ENCODE results near the gene PINLYP. TPM values are rescaled to one million over a fixed set of nuclear protein-coding genes. Genes with fewer than 3 reads are reported as not detected.

The PINLYP gene
- 5.4 TPM for total RNA-seq

DNA sequence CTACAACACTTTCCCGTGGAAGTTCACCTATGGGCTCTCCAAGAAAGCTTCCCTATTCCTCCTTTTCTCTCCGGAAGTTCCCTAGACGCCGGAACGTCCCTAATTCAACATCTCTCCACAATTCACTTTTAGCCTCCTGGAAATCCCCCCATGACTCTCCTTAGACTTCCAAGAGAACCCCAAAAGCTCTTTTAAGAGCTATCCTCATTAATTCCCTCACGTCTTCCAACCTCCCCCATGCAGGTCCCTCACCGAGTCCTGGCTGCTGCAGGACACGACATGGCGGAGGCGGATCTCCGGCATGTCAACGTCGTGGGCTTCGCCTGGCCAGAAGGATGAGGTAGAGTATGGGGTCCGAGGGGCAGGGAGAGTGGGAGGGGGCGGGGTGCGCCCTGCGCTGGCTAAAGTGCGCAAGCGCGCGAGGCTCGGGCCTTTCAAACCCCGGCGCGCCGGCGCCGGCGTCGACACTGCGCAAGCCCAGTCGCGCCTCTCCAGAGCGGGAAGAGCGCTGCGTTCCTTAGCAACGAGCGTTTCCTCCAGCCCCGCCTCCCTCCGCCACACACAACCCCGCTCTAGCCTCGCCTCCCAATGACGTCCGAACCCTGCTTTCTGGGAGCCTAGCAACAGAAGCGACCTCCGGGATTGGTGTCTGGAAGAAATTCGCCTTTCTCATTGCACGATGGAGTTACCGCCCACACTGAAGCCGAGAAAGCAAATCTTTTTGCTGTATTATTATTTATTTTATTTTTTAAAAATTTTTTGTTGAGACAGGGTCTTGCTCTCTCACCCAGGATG lies at the start of gene PINLYP, which contains the start of gene XRCC1:
PINLYP (plus strand) TSS at position 646 of the 795 bp plus-strand sequence. CDS start 1,391 bp downstream, outside the sequence.
XRCC1 (minus strand) TSS at position 372 of the 795 bp plus-strand sequence; CDS start at position 303, 69 bp downstream.
- DNase-seq (ENCODE audit: low read depth in 2 of 3, low spot score in 2 of 3), result peak; percentile 93 to 100 (median 99)

DNA sequence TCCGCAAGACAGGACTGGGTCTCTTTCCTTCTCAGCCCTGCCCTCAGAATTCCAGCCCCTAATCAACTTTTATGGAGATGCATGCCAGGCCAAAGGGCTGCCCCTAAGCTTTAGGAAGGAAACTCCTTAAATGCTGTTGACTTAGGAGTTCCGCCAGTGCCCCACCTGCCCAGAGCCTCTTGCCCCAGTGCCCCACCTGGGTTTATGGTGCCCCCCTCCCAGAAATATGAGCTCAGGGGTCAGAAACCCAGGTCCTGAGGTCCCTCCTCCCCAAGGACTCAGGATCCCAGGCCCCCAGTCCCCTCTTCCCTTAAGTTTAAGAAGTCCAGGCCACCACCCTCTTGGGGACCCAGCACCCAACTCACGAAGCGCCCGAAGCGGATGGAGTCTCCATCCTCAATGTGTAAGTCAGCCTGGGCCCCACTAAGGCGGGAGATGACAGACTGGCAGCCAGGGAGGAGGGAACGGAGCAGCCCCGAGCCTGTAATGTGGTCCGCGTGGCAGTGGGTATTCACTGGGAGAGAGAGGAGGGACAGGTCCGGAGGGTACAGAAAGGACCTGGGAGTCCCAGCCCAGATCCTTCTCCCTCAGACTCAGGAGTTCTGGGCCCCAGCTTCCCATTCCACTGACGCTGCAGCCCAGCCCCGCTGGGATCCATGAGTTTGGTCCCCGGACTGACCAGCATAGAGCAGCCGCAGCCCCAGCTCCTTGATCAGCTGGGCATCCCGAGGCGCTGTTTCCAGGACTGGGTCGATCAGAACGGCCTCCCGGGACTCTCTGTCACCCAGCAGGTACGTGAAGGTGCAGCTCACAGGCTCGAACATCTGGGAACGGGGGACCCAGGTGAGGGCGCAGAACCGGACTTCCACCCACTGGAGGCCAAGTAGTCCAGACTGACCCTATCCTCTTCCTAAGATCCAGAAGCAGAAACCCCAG lies 49.5 kb upstream of the PINLYP start:
- DNase-seq (ENCODE audit: low read depth in 2 of 3, low spot score in 2 of 3), result peak in 1 of 3 donors; percentile 16

DNA sequence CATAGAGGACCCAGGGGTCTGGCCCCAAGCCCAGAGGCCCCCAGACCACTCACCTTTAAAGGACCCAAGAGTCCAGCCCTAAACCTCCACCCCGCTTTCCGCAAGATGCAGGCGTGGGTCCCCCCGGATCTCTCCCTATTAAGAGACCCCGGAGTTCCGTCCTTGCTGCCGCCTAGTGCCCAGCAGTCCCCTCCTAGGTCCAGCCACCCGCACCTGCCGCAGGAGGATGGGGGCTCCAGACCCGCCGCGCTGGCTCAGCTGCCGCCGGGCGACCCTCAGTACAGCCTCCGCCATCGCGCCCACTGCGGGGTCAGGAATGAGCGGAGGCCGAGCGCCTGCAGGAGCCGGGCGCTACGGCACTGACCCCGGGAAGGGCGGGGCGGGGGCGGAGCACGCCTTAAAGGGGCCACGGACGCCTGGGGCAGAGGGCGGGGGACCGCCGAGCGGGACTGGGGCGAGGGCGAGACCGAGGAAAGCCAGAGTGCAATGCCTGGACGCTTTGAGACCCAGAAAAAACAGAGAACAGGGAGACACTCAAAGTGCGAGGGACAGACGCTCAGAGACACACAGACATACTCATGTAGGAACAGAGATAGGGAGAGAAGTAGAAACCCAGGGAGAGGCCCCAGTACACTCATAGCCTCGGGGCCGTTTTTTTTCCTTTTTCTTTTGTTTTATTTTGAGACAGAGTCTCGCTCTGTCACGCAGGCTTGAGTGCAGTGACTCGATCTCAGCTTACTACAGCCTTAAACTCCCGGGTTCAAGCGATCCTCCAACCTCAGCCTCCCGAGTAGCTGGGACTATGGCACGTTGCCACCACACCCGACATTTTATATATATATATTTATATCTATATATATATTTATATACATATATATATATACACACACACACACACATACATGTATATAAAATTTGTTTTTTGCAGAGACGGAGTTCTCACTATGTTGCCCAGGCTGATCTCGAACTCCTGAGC lies 48.4 kb upstream of the PINLYP start, which contains the start of gene ETHE1:
ETHE1 (minus strand) TSS at position 318 of the 976 bp plus-strand sequence; CDS start at position 294, 24 bp downstream.
- DNase-seq (ENCODE audit: low read depth in 2 of 3, low spot score in 2 of 3), result peak in 2 of 3 donors; percentile 63 to 64

DNA sequence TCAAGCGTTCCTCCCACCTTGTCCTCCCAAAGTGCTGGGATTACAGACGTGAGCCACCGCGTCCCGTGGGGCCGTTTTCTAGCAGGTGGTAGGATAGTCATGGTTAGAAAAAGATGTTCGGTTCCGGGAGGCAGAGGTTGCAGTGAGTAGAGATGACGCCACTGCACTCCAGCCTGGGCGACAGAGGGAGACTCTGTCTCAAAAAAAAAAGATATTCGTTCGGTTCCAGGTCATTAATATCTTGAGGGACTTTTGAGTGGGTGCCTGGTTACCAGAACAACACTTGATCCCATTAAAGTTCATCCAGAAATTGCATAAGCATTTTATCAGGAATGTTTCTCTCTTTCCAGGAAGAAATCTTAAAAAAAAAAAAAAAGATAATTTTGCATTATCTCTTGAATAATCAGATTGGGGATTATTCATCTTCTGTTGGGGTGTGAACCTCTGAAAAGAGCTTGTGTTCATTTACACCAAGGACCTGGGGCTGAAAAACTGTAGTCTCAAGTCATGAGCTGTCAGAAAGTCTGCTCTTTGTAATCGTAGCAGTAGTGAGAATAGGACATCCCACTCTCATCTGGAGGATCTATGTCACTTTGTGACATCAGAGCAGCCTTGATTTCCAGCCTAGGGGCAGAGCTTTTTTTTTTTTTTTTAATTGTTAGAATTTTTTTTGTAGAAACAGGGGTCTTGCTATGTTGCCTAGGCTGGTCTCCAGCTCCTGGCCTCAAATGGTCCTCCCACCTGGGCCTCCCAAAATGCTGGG lies 47.6 kb upstream of the PINLYP start:
- DNase-seq (ENCODE audit: low read depth in 2 of 3, low spot score in 2 of 3), result no peak

DNA sequence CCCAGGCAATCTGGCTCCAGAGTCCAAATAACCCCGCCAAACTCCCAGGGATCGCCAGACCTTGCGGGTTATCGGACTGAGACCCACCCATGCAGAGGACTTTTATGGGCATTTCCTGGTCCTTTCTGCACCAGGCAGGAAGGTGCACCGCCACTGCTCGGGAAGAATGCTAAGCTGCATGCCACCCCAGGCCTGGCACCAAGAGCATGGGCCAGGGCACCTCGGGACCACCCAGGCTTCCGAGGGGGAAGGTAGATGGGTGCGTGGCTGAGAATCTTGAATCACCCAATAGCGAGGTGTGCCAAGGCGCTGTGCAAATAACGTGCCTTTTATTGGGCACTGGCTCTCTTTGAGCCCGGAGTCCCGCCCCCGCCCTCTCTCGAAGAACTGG lies 43.0 kb upstream of the PINLYP start:
- no peak for DNase-seq (ENCODE audit: low read depth in 2 of 3, low spot score in 2 of 3)

DNA sequence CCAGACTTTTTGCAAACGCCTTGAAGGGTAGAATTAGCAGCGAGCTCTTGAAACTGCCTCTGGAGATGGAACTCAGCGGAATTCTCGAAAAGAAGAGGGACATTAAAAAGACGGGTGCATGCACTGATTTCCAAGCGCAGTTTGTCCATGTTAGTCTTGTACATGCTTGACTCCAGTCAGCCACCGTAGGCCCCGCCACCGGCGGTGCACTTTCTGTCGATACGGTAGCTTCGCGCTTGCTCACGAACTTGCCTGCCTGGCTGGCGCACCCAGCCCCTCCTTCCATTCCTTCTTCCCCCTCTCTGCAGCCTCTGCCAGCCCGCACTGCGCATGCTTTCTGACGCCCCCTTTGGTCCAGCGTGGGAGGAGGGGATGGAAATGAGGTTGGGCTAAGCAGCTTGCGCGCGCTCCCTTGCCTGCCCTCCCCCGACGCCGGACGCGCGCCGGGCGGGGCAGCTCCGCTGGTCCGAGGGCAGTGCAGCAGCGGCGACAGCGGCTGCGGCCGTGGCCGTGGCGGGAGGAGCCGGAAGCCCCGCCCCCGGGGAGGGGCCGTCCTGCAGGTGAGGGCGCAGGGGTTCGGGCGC lies 42.5 kb upstream of the PINLYP start, which contains the start of gene ZNF575:
ZNF575 (plus strand) TSS at position 227 of the 584 bp plus-strand sequence. CDS start 1,235 bp downstream, outside the sequence.
- peak; percentile 74 to 93 (median 91) for DNase-seq (ENCODE audit: low read depth in 2 of 3, low spot score in 2 of 3)

DNA sequence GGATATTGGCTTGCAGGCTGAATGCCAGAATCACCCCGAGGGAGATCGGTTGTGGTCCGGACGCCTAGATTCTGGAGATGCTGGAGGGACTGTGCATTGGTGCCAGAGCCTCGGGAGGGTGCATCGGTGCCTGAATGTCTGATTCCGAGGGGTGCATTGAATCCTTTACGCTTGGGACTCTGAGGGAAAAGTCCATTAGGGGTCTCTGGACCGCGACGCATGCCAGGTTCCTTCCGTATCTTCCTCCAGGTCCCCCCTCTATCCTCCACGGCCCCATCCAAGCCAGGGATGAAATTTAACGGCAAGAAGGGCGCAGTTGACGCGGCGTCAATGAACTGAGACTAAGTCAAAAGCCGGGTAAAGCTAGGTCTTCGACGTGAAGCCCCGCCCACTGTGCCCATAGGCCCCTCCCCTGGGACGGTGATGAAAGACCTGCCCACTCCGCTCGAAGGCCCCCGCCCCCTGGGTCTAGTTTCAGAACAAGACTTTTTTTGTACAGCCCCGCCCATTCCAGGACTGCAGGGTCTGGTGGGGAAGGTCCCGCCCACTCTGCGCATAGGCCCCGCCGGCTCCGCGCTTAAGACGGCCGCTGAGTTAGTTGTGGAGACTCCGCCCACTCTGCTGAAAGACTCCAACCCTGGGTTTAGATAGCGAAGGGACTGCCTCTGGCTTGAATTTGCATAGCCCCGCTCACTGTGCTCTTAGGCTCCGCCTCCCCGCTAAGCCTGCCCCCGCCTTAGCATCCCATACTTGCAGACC lies 41.9 kb upstream of the PINLYP start:
- peak; percentile 77 to 100 (median 100) for DNase-seq (ENCODE audit: low read depth in 2 of 3, low spot score in 2 of 3)

DNA sequence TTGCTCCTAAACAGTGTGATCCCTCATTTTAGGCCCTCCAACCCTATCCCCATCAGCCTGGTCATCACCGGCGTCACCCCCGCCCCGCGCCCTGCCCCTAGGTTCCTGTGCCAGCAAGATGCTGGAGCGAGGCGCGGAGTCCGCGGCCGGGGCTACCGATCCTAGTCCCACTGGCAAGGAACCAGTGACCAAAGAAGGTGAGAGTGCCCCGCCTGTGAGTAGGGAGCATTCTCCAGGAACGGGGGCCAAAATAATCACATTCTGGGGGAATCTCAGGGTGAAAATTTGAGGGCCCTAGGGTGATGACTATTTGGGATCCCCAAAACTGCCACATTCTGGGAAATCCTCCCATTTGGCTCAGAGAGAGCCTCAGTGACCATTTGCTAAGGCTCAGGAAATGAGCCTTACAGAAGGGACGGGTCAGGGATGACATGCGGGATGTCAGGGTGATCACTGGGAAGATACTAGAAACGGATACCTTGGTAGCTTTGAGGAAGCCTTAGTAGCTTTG lies 41.2 kb upstream of the PINLYP start:
- DNase-seq (ENCODE audit: low read depth in 2 of 3, low spot score in 2 of 3), result no peak

DNA sequence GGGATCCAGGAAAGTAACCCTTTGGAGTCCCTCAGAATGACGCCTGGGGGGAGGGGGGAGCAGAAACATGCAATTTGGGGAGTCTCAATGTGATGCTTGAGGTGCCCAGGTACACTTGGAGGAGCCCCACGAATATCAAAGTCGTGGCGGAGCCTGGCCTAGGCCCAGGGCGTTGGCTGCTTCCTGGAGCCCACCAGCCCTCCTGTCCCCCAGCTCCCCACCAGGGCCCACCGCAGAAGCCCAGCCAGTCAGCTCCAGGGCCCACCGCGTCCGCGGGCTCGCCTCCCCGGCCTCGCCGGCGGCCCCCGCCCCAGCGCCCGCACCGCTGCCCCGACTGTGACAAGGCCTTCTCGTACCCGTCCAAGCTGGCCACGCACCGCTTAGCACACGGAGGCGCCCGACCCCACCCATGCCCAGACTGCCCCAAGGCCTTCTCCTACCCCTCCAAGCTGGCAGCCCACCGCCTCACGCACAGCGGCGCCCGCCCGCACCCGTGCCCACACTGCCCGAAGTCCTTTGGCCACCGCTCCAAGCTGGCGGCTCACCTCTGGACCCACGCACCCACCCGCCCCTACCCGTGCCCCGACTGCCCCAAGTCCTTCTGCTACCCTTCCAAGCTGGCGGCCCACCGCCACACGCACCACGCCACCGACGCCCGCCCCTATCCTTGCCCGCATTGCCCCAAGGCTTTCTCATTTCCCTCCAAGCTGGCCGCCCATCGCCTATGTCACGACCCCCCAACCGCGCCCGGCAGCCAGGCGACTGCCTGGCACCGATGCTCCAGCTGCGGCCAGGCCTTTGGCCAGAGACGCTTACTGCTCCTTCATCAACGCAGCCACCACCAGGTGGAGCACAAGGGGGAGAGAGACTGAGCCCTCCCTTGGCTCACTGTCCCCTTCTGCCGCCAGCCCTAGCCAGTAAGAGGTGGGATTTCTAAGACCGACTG lies 40.5 kb upstream of the PINLYP start:
- peak in 2 of 3 donors; percentile 59 to 71 for DNase-seq (ENCODE audit: low read depth in 2 of 3, low spot score in 2 of 3)

DNA sequence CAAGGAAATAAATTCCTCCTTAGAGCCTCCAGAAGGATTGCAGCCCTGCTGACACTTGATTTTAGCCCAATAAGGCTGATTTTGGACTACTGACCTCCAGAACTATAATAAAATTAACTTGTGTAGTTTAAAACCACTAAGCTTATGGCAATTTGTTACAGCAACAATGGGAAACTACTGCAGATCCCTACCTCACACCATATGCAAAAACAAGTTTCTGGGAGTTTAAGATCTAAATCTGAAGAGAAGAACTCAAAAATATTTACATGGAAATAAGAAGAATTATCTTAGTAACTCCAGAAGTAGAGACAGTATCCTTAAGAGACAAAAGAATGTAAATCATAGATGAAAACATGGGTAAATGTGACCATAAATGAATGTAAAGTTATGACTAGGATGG lies 36.7 kb upstream of the PINLYP start:
- DNase-seq (ENCODE audit: low read depth in 2 of 3, low spot score in 2 of 3), result no peak

DNA sequence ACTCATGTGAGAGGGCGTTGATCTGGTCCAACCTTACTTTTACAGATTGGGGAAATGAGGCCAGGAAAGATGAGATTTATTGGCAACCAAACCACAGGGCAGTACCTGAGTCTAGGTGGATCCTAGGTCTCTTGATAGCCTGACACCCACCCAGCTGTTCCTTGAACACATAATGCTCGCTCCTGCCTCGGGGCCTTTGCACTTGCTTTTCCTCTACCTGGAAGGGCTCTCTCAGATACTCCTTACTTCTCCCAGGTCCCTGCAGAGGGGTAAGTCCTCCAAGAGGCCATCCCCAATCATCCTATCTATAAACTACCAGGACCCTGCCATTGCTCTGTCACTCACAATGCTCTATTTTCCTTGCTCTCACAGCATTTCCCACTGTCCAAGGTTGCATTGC lies 35.2 kb upstream of the PINLYP start:
- no peak for DNase-seq (ENCODE audit: low read depth in 2 of 3, low spot score in 2 of 3)

DNA sequence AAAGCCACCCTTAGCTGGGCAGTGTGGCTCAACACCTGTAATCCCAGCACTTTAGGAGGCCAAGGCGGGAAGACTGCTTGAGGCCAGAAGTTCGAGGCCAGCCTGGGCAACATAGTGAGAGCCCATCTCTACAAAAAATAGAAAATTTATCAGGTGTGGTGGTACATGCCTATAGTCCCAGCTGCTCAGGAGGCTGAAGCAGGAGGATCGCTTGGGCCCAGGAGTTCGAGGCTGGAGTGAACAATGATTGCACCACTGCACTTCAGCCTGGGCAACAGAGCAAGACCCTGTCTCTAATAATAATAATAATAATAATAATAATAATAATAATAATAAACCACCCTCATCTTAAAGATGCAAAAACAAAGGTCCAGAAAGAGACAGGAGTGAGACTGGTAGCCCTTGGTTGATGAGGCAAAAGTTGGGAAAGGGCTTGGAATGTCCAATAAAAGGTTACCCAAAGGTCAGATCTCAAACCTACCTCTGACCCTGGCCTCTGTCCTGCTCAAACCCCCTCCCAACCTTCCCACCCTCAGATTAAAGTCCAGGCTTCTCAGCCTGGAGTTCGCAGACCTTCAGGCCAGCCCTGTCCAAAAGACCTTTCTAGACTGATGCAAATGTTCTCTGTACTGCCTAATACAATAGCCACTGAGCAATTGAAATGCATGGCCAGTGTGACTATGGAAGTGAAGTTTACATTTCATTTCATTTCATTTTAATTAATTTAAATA lies 33.5 kb upstream of the PINLYP start:
- DNase-seq (ENCODE audit: low read depth in 2 of 3, low spot score in 2 of 3), result no peak

DNA sequence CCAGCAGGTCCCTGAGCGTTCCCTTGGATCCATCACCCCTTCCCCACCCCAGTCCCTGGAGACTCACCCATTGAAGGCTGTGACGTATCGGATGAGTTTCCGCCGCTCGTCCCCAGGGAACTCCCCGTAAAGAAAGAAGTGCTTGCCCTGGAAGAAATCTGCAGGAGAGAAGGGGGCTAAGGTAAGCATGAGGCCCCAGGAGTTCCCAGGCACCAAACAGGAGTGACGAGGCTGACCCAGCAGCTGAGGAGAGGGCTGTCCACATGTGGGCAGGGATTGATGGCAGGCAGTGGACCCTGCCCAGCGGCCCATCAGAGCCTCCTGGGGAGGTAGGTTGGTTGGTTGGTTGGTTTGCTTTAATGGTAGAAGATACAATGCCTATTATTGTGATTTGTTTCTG lies 31.5 kb upstream of the PINLYP start:
- no peak for DNase-seq (ENCODE audit: low read depth in 2 of 3, low spot score in 2 of 3)

DNA sequence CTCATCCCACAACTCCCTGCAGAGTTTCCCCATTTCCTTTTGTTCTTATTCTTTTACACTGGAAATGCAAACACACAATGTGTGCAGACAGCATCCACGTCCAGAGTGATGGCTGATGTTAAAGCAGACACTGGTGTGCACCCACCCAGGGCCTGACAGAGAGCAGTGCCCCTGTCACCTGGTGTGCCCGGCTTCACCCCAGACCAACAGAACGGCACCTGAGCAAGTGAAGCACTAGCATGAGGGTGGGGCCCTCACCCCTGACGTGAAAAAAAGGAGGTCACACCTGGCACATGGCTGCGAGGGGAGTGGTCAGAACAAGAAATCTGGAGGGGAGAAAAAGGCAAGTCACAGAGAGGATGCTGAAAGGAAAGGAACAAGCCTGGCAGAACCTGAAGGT lies 30.3 kb upstream of the PINLYP start:
- no peak for DNase-seq (ENCODE audit: low read depth in 2 of 3, low spot score in 2 of 3)

DNA sequence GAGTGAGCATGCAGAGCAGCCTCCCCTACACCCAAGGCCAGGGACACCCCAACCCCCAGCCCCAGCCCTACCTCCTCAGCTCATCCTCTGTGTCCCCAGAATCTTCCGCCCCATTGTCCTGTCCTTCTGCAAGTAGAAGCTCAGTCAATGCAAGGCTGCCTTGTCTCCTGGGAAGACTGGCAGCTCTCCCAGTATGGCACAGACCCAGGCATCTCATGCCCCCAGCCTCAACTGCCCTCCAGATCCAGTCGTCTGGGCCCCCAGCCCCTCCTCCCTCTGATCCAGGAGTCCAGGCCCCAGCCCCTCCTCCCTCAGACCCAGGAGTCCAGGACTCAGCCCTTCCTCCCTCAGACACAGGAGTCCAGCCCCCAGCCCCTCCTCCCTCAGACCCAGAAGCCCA lies 29.6 kb upstream of the PINLYP start:
- no peak for DNase-seq (ENCODE audit: low read depth in 2 of 3, low spot score in 2 of 3)

DNA sequence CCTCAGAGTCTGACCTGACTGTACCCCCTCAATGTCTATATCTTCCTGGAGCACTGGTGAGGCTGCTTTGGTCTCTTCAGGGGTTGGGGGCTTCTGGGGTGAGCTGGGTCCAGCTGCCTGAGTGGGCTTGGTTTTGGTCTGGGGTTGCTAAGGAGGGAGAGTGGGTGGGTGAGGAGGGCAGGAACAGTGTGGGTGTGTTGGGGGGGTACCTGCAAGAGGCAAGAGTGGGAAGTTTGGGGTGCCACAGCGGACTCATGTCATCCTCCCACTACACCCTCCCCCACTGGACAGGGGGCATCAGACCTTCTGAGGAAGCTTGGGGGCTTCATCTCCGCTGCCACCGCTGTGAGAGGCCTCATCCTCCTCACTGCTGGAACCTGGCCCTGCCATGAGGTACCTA lies 29.0 kb upstream of the PINLYP start:
- no peak for DNase-seq (ENCODE audit: low read depth in 2 of 3, low spot score in 2 of 3)

All from hematopoietic multipotent progenitor cell (in vitro differentiated cells).